Sigmoid colon (tissue), 4 donors: ENCODE data around the gene CNTN5.

Experiments
- CTCF ChIP-seq, 4 experiments: fragments of 450-650 bp in 3 of 4; fragments of 200-600 bp in 1 of 4; IDR thresholded peaks; one replicate each; pipeline ENCODE4 v1.5.1; 2016 to 2019; ENCODE audit warnings: antibody characterized with exemption in 4 of 4, mild to moderate bottlenecking in 3 of 4, moderate library complexity in 2 of 4
- EP300 ChIP-seq, 4 donors: sonication (generic); formaldehyde crosslinking; IDR thresholded peaks; one replicate each; pipeline ENCODE4 v1.6.1; 2017; ENCODE audit warnings: antibody characterized with exemption in 4 of 4
- POLR2A ChIP-seq, 2 donors: fragments of 450-650 bp; IDR thresholded peaks; one replicate each; pipeline ENCODE4 v1.6.1; 2016; ENCODE audit warnings: antibody characterized with exemption in 2 of 2, mild to moderate bottlenecking in 2 of 2, moderate library complexity in 2 of 2
- POLR2AphosphoS5 ChIP-seq, 4 donors: sonication (generic); formaldehyde crosslinking; IDR thresholded peaks; one replicate each; pipeline ENCODE4 v1.6.1; 2017; ENCODE audit warnings: antibody characterized with exemption in 4 of 4

GRCh38 chr11:99079576-99079975, 58.8 kb downstream of the CNTN5 start:
- TF ChIP-seq CTCF (IDR thresholded peaks at IDR 0.05) (no peak), POLR2AphosphoS5 (IDR thresholded peaks at IDR 0.05) (no peak), POLR2A (IDR thresholded peaks at IDR 0.05) (no peak), EP300 (IDR thresholded peaks at IDR 0.05) (no peak)
